ENCODE measurements around the gene CALM3. TPM values are rescaled to one million over a fixed set of nuclear protein-coding genes. Genes with fewer than 3 reads are reported as not detected.

CALM3 gene
- total and polyA plus RNA-seq, 2 of the 13 experiments (the other 11 are each of a cell fraction or from before 2014, with no cell fraction given): 239 to 258 TPM

DNA sequence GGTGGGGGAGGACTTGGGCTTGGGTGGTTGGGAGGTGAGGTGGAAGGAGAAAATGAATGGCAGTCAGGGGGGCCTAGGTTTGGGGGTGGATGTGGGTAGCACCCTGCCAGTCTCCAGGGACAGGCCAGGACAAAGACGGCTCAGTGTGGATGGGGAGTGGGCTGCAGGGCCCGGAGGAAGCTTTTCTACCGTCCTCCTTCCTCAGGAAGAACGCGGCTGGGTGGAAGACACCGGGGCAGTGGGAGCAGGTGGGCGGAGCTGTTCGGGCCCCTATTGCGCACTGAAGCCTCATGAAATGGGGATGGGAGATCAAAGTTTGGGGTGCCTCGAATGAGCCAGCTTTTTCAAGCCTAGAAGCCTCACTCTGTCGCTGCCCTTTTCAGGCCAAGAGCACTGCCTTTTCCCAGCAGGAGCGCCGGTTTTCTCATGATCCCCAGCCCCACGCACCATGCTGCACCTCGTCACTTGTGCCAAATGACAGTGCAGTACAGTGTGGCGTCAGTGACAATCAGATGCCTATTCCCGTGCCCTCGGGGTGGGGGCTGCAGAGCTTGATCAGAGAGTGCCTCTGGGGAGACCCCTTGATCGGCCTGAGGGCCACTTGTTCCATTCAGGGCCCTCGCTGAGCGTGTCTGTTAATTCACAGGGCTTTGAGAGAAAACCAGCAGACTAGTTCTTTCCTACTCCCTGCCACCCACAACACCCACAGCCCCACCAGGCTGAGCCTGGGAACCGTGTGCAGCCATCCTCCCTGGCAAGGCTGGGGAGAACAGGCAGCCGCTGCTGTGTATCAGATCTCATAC is 1.5 kb downstream of the CALM3 start (continued):
- TF ChIP-seq, protein P1, sequence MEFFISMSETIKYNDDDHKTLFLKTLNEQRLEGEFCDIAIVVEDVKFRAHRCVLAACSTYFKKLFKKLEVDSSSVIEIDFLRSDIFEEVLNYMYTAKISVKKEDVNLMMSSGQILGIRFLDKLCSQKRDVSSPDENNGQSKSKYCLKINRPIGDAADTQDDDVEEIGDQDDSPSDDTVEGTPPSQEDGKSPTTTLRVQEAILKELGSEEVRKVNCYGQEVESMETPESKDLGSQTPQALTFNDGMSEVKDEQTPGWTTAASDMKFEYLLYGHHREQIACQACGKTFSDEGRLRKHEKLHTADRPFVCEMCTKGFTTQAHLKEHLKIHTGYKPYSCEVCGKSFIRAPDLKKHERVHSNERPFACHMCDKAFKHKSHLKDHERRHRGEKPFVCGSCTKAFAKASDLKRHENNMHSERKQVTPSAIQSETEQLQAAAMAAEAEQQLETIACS (CRISPR knock-in tag; IDR thresholded peaks at IDR 0.05): 0 out of 2 replicates have a peak, but pooled peaks have one; percentile 11
- TF ChIP-seq KLF16 (CRISPR knock-in tag; IDR thresholded peaks at IDR 0.05) (0 out of 4 replicates have a peak, but pooled peaks of 1 of the 2 experiments have one; percentile 14), ZNF292 (CRISPR knock-in tag; IDR thresholded peaks at IDR 0.05; ENCODE audit: borderline replicate concordance, low read depth) (no peak), ZNF598 (CRISPR knock-in tag; IDR thresholded peaks at IDR 0.05; ENCODE audit: borderline replicate concordance) (peak; percentile 18; the same call in 1 of the 2 replicates), YEATS2 (CRISPR knock-in tag; IDR thresholded peaks at IDR 0.05; ENCODE audit: borderline replicate concordance) (peak; percentile 7; the same call in 1 of the 2 replicates), ZBTB20 (CRISPR knock-in tag; IDR thresholded peaks at IDR 0.05; ENCODE audit: borderline replicate concordance, low read depth) (0 out of 2 replicates have a peak, but pooled peaks have one; percentile 2), KLF15 (CRISPR knock-in tag; IDR thresholded peaks at IDR 0.05; ENCODE audit: borderline replicate concordance) (no peak), ZFP36L1 (CRISPR knock-in tag; IDR thresholded peaks at IDR 0.05) (0 out of 2 replicates have a peak, but pooled peaks have one; percentile 16)
- TF ChIP-seq, protein P2, sequence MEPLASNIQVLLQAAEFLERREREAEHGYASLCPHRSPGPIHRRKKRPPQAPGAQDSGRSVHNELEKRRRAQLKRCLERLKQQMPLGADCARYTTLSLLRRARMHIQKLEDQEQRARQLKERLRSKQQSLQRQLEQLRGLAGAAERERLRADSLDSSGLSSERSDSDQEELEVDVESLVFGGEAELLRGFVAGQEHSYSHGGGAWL (CRISPR knock-in tag; IDR thresholded peaks at IDR 0.05): no peak
- TF ChIP-seq, protein P3, sequence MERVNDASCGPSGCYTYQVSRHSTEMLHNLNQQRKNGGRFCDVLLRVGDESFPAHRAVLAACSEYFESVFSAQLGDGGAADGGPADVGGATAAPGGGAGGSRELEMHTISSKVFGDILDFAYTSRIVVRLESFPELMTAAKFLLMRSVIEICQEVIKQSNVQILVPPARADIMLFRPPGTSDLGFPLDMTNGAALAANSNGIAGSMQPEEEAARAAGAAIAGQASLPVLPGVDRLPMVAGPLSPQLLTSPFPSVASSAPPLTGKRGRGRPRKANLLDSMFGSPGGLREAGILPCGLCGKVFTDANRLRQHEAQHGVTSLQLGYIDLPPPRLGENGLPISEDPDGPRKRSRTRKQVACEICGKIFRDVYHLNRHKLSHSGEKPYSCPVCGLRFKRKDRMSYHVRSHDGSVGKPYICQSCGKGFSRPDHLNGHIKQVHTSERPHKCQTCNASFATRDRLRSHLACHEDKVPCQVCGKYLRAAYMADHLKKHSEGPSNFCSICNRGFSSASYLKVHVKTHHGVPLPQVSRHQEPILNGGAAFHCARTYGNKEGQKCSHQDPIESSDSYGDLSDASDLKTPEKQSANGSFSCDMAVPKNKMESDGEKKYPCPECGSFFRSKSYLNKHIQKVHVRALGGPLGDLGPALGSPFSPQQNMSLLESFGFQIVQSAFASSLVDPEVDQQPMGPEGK (CRISPR knock-in tag; IDR thresholded peaks at IDR 0.05): 0 out of 2 replicates have a peak, but pooled peaks have one; percentile 12
- TF ChIP-seq, protein P4, sequence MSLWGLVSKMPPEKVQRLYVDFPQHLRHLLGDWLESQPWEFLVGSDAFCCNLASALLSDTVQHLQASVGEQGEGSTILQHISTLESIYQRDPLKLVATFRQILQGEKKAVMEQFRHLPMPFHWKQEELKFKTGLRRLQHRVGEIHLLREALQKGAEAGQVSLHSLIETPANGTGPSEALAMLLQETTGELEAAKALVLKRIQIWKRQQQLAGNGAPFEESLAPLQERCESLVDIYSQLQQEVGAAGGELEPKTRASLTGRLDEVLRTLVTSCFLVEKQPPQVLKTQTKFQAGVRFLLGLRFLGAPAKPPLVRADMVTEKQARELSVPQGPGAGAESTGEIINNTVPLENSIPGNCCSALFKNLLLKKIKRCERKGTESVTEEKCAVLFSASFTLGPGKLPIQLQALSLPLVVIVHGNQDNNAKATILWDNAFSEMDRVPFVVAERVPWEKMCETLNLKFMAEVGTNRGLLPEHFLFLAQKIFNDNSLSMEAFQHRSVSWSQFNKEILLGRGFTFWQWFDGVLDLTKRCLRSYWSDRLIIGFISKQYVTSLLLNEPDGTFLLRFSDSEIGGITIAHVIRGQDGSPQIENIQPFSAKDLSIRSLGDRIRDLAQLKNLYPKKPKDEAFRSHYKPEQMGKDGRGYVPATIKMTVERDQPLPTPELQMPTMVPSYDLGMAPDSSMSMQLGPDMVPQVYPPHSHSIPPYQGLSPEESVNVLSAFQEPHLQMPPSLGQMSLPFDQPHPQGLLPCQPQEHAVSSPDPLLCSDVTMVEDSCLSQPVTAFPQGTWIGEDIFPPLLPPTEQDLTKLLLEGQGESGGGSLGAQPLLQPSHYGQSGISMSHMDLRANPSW (CRISPR knock-in tag; IDR thresholded peaks at IDR 0.05; ENCODE audit: borderline replicate concordance): no peak
- TF ChIP-seq, protein P5, sequence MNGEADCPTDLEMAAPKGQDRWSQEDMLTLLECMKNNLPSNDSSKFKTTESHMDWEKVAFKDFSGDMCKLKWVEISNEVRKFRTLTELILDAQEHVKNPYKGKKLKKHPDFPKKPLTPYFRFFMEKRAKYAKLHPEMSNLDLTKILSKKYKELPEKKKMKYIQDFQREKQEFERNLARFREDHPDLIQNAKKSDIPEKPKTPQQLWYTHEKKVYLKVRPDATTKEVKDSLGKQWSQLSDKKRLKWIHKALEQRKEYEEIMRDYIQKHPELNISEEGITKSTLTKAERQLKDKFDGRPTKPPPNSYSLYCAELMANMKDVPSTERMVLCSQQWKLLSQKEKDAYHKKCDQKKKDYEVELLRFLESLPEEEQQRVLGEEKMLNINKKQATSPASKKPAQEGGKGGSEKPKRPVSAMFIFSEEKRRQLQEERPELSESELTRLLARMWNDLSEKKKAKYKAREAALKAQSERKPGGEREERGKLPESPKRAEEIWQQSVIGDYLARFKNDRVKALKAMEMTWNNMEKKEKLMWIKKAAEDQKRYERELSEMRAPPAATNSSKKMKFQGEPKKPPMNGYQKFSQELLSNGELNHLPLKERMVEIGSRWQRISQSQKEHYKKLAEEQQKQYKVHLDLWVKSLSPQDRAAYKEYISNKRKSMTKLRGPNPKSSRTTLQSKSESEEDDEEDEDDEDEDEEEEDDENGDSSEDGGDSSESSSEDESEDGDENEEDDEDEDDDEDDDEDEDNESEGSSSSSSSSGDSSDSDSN (CRISPR knock-in tag; IDR thresholded peaks at IDR 0.05): peak; percentile 38
- TF ChIP-seq, protein P6, sequence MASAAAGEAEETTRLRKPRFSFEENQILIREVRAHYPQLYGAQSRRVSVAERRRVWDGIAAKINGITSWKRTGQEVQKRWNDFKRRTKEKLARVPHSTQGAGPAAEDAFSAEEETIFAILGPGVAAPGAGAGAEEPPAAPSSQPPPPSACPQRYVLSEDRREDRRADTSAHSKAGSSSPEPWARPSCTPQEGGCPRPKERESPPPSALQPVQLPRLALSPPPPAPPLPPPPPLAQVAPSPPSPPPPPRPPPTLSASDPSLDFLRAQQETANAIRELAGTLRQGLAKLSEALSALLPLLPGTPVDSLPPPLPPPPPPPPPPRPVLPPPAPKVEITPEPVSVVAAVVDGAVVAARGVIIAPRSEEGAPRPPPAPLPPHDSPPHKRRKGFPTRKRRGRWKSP (CRISPR knock-in tag; IDR thresholded peaks at IDR 0.05): 0 out of 2 replicates have a peak, but pooled peaks have one; percentile 4
- TF ChIP-seq, protein P7, sequence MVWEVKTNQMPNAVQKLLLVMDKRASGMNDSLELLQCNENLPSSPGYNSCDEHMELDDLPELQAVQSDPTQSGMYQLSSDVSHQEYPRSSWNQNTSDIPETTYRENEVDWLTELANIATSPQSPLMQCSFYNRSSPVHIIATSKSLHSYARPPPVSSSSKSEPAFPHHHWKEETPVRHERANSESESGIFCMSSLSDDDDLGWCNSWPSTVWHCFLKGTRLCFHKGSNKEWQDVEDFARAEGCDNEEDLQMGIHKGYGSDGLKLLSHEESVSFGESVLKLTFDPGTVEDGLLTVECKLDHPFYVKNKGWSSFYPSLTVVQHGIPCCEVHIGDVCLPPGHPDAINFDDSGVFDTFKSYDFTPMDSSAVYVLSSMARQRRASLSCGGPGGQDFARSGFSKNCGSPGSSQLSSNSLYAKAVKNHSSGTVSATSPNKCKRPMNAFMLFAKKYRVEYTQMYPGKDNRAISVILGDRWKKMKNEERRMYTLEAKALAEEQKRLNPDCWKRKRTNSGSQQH (CRISPR knock-in tag; IDR thresholded peaks at IDR 0.05; ENCODE audit: low read depth): 0 out of 2 replicates have a peak, but pooled peaks have one; percentile 19

All from HepG2 (cell line).